HG03097 (cell line): ENCODE data around the gene SMIM27.
"Not testable (repeated sequence)": the region's sequence is repeated elsewhere in the genome, so short reads cannot be mapped to it uniquely, and the experiment has no call there.

ENCODE experiments used
- ATAC-seq: cut with Tn5 transposase; IDR thresholded peaks from one replicate; pipeline ENCODE4 v1.9.1; 2021; ENCODE audit not compliant: unreplicated experiment, low FRiP score

SMIM27 gene, protein sequence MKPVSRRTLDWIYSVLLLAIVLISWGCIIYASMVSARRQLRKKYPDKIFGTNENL

DNA sequence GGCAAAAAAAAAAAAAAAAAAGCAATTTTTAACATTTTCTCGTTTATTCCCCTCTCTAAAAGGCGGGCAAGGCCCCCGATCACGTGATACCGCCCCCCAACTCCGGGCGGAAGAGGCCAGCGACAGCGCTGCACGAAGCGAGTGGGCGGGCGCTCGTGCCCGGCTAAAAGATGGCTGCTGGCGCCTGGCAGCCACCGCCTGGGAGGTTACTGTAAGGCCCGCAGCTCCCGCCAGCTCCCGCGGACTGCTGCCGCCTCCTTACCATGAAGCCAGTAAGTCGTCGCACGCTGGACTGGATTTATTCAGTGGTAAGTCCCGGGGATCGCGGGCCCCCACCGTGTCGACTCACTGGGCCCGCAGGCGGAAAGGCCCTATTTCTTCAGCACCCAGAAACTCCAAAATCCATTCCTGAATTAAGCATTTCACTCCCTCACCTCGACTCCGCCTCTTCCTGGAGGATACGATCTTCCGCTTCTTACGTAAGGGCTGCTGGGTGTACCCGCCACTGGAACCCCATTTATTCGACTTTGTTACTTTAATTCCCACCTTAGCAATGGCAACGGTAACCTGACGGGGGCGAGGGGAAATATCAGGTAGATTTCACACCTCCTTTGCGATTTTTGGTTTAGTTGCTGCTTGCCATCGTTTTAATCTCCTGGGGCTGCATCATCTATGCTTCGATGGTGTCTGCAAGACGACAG is at the start of gene SMIM27, which contains the start of gene TOPORS:
Gene SMIM27 (plus strand): TSS at position 156 of the 701 bp plus-strand sequence. CDS start 108 bp downstream, at position 264.
Gene TOPORS (minus strand): TSS at position 415 of the 701 bp plus-strand sequence. CDS start 150 bp downstream, at position 265.
- ATAC-seq = peak; percentile 64

DNA sequence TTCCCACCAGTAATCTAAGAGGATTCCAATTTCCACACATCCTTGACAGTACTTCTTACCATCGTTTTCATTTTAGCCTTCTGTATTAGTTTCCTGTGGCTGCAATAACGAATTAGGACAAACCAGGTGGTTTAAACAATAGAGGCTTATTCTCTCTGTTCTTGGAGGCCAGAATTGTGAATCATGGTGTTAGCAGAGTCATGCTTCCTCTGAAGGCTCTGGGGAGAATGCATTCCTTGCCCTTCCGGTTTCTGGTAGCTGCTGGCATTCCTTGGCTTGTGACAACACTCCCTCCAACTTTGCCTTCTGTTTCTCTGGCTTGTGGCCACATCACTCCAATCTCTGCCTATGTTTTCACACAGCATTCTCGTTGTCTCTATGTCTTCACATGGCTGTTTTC is 49.7 kb upstream of the SMIM27 start:
- ATAC-seq = no peak

DNA sequence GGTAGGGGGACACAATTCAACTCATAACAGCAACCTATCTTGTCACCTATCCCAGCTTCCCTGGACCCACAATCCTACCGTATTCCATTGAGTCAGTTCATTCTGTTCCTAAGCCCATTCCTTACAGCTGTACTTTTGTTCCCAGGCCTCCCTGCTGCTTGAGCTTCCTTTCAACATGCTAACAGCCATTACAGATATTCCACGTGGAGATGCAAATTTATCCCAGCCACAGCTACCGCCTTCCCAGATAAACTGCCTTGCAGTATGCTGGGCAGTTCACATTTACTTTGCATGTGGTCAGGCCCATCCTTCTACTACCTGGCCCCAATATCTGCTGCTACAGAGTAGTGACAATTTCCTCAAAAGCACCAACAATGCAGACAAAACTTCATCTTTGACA is 49.1 kb upstream of the SMIM27 start:
- no peak for ATAC-seq

DNA sequence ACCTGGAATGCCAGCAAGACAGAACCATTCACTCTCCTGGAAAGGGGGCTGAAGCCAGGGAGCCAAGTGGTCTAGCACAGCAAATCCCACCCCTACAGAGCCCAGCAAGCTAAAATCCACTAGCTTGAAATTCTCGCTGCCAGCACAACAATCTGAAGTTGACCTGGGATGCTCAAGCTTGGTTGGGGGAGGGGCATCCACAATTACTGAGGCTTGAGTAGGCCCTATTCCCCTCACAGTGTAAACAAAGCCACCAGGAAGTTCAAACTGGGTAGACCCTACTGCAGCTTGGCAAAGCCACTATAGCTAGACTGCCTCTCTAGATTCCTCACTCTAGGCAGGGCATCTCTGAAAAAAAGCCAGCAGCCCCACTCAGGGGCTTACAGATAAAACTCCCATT is 43.4 kb upstream of the SMIM27 start:
- ATAC-seq = no peak

DNA sequence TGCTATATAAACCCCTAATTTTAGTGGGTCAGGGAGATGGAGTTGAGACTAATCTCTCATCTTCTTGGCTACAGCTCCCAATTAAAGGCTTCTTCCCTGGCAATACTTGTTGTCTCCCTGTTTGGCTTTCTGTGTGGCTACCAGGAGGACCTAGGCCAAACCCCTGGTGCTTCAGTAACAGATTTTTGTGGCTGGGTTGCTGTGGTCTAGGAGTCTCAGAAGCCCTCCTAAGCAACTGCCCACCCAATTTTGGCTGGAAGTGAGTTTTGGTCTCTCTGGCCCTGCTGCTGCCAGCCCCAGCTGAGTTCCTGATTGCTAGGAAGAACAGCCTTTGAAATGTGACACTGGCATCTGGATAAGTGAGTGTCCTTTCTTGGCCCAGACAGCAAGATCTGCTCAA is 35.9 kb upstream of the SMIM27 start:
- no peak for ATAC-seq

DNA sequence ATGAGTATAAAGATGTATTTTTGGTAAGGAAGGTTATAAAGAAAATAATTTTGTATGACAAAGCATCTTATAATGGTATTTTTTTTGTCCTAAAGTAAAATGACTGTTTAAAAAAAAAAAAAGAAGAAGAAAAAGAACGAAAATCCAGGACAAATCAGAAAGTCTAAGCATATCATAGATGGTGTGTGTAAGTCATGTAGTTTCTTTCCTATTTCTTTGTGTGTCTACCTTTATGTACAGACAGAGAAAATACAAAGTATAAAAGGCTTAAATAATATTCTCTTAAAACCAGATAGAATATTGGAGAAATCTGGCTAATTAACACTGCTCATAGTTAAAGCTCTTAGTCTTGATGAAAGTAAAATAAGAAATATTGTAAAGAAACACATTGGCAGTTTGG is 33.9 kb upstream of the SMIM27 start:
- ATAC-seq = no peak

DNA sequence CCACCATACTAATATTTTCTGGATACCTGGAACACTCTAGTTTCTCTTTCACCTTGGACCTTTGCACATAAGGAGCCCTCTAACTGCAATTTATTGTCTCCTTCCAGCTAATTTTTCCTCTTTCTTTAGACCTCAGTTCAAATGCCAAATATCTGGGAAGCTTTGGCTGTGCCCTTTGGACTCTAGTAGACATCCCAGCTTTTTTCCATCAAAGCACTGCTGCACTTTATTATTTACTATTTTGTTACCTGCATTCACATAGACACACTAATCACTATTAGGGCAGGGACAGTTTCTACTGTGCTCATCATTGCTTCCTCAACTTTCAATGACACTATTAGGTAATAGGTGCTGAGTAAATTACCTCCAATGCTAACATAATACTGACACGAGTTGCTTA is 28.2 kb upstream of the SMIM27 start:
- ATAC-seq = no peak

DNA sequence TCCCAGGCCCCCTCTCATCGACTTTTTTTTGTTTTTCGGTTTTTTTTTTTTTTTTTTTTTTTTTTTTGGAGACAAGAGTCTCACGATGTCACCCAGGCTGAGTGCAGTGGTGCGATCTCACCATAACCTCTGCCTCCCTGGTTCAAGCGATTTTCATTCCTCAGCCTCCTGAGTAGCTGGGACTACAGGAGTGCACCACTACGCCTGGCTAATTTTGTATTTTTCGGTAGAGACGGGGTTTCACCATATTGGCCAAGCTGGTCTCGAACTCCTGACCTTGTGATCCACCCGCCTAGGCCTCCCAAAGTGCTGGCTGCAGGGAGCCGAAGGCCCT is 27.6 kb upstream of the SMIM27 start:
- ATAC-seq = not testable (repeated sequence)

DNA sequence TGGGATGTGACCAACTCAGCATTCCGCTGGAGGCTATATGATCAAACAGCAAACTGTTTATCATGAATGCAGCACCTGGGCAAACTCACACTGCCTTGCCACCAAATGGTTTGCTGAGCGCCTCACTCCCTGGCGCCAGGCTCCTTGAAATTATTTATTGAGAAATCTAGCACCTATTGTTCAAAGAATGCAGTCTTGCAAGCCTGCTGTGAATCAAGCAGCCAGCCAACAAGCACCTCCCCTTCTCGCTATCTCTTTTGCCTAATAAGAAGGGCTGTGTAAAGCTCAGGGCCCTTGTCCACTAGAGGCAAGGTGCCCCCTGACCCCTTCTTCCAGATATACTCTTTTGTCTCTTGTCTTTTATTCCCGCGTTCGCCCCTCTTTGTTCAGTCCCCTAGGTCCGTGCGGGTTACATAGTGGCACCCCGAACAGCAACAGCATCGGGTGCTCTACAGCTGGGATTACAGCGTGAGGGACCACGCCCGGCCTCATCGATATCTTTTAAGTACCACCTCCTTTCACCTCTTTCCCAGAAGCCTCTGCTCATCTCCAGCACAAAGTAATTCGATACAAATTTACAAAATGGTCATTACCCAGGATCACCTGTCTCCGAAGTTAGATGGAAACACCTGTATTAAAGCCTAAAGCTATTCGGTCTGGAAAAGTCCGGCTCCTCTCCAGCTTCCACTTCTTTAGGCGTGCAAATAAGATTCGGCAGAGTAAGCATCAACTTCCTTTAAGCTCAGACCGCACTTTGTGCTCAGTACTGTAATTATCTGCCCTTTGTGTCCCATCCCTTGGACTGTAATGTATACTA is 27.0 kb upstream of the SMIM27 start:
- ATAC-seq = no peak

DNA sequence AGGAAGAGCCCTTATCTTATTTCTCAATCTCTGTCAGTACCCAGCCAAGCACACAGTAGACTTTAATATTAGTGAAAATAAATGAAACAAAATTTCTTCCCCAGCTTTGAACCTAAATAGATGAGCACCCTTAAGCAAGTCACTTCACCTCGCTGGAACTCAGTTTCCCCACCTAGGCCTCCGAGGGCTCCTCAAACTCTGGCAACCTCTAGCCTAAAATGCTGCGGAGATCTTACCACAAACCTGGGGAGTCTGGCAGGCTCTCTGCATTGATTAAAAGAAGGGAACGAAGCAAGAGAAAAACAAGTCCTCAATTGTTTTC is 26.5 kb upstream of the SMIM27 start:
- ATAC-seq = no peak

DNA sequence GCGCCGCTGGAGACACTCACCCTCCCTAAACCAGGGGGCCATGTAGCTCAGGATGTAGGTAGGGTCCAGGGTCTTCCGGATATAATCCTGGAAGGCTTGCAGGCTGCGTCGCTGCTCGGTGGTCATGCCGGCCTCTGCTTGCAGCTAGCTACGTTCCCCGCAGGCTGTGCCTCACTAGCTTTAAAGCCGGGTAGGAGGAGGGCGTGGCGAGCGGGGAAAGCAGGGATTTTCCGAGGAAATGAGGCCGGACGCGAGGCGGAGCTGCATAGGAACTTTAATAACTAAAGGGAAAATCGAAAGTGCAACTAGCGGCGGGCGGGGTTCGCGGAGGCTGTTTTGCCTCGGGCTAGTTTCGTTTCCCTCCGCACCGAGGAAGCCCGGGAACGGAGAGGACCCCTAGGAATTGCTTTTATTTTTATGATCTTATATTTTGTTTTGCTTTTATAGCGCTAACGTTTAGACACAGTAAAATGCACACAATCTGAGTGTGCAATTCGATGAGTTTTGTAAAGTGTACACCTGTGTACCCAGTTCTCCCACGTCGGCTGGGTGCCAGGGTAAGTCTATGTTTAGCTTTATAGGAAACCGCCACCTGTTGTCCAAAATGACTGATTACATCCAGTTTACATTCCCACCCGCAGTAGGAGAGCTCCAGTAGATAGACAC is 26.0 kb upstream of the SMIM27 start, which contains the start of gene RIGI:
Gene RIGI (minus strand): TSS at position 156 of the 666 bp plus-strand sequence. CDS start 30 bp downstream, at position 126.
- ATAC-seq = peak; percentile 71

DNA sequence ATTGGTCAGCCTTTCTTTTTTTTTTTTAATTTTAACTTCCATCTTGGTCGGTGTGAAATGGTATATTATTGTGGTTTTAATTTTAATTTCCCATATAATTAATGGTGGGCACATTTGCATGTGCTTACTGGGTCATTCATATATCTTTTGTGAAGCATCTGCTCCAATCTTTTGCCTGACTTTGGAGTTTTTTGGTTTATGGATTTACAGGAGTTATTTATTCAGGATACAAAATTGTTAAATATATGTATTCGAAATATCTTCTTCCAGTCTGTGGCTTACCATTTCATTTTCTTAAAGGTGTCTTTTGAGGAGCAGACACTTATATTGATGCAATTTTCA is 25.4 kb upstream of the SMIM27 start:
- no peak for ATAC-seq

DNA sequence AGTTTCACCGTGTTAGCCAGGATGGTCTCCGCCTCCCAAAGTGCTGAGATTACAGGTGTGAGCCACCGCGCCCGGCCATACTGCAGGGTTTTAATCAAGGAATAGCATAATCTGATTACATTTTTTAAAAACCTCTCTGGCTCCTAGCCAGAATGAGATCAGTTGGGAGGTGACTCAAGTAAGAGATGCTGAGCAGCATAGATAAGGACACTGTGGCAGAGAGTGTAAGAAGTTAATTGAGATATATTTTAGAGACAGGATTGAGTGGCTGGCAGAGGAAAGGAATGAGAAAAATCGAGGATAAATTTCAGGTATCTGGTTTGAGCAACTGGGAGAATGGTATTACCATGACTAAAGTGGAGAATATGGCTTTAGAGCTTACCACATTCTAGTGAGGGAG is 18.8 kb upstream of the SMIM27 start:
- ATAC-seq = no peak

DNA sequence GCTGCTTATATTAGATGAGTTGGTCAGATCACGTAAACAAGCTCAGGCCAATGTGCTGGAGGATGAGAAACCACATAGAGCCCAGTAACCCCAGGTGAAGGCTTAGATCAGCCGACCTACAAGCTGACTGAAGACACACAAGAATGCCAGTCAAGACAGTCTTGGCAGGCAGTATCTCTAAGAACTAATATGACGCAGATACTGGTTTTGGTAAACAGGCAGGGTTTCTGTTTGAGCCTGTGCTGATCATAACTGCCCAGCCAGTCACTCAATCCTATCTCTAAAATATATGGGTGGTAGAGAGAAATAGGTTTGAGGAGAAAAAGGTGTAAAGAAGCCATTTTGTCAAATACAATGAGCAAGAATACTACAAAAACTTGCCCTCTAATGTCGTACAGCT is 18.3 kb upstream of the SMIM27 start:
- no peak for ATAC-seq

DNA sequence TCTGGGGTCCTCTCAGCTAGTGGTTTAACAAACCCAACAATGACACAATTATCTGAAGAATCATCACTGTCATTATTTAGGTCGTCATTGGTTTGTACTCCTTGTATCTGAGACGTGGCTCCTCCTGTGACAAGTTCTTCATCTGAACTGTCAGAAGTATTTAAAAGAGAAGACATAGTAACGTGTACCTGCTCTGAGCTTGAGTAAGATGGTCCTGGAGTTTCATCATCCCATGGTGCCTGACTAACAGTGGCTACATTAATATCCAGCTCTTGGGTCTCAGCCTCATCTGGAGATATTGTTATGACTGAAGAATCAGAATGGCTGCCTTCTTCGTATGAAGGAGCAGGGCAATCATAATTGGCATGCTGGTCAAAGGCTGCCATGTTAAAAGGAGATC is 9.1 kb upstream of the SMIM27 start:
- ATAC-seq = no peak

DNA sequence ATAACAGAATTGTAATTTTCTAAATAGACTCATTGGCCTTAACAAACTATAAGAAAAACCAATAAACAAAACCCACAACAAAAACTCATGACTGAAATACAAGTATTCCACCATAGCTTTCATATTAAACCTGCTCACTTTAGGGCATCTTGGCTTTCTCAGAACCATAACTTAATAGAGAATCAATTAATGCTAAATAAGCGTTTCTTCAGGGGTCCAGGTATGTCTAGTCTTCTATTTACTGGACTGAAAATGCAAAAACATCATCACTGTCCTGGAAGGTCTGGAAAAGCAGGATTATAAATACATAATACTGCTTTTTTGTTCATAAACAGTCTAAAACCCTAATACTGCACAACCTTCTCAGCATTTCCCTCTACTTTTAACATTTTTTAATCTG is 6.2 kb upstream of the SMIM27 start:
- ATAC-seq = no peak

DNA sequence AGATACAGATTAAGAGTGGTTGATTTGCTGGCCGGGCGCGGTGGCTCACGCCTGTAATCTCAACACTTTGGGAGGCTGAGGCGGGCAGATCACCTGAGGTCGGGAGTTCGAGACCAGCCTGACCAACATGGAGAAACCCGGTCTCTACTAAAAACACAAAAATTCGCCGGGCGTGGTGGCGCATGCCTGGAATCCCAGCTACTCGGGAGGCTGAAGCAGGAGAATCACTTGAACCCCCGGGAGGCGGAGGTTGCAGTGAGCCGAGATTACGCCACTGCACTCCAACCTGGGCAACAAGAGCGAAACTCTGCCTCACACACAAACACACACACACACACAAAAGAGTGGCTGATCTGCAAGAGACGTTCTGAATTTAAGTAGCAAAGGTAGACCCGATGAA is 3.9 kb upstream of the SMIM27 start:
- ATAC-seq = not testable (repeated sequence)

DNA sequence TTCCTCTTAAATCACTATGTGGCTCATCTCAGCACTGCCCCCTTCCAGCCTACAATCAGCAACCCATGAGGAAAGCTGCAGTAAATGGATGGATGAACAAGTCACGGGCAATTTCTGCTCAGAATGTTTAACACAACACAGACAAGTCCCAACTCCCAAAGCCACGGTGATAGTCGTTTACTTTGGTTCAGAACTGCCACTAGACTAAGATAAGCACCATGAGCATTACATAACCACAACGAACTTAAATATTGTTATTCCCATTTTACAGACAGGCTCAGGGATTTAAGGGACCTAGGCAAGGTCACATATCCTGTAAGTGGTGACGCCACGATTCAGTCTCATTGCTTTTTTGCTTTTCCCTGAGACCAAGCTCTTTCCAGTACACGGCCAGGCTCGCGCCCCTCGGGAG is 2.0 kb upstream of the SMIM27 start:
- no peak for ATAC-seq

DNA sequence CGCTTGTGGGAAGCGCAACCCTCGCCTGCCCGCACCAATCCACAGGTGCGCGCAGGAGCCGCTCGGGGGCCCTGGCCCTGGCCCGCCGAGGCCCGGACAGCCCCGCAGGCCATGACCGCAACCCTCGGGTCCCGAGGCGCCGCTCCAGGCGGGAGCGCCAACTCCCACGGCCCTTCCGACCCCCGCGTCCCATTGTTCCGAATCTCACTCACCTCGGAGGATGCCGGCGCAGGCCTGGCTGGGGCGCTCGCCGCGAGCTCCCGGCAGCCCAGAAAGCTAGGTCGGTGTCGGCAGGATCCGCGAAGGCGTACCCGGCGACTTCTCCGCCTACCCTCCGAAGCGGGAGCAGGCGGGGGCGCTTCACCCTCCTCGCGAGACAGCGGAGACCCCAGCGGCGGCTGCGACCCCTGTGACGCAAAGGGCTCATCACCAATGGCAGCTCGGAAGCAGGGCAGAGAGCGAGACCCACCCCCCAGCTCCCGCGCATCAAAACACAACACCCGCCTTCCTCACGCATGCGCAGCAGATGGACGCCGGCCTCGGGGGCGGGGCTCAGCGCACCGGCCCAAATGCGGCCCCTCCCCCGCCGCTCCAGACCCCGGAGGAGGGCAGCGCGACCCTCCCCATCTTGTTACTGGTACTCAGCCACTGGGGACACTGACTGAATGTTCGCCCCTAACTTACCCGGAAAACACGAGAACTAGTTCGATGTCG is 1.4 kb upstream of the SMIM27 start:
- peak; percentile 67 for ATAC-seq

DNA sequence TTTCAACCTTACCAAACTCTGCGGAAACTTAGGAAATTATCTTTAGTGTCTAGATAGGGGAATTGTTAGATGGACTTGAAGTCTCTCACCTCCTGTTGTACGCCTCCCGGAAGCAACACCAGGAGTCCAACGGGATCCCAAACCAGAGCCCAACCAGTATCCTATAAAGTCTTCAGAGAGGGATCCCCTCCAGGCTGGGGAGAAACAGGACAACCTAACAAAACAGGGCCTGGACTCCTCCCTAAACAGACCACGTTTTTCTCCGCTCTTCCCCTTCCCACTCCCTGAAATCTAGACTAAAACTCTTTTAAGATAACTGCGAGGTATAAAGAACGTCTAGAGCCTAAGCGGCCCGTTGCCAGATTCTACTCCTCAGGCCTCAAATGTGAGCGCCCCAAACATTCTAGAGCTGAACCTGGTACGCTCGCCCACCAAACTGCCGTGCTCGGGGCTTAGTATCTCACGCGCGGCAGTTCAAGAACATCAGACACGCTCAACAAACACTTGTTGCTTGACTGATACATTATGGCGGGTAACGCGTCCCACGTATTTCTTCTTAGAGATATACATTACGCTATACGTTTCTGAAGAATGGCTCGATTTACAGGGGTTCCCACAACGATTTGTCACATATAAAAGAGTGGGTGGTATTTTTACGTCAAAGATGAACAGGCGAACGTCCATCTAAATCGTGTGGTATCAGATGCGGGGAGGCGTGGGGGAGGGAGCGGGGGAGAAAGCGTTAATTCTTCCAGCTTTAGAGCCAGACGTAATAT is 663 bp upstream of the SMIM27 start:
- no peak for ATAC-seq
